Middle frontal gyrus (tissue), 1 donor: ENCODE data around the gene RNASE8.

Experiments
- DNase-seq: peaks from one replicate; pipeline ENCODE4 v3.0.0-alpha.2; 2015; ENCODE audit warnings: low spot score; ENCODE audit errors: extremely low spot score

RNASE8 gene

DNA sequence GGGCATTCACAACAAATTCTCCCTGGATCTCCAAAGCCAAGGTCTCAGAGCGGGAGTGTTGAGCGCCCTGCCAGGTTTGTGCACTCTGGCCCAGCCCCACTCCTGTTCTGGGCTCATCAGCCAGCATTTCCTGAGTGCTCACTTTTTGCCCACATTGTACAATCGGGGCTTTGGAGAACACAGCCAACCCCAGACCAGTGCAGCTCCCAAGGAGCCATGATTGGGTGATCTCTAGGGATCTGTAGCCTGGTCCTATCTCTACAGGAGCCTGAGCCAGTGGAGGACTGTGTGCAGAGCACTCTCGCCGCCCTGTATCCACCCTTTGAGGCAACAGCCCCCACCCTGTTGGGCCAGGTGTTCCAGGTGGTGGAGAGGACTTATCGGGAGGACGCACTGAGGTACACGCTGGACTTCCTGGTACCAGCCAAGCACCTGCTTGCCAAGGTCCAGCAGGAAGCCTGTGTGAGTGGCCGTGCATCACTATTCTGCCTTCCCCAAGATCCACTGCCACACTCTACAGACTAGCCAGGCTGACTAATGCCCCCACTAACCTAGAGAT lies 15.2 kb downstream of the RNASE8 start:
- DNase-seq = no peak

- no peak for DNase-seq
Observed at GRCh38 chr14:21073921-21074320, 16.3 kb downstream of the RNASE8 start.

DNA sequence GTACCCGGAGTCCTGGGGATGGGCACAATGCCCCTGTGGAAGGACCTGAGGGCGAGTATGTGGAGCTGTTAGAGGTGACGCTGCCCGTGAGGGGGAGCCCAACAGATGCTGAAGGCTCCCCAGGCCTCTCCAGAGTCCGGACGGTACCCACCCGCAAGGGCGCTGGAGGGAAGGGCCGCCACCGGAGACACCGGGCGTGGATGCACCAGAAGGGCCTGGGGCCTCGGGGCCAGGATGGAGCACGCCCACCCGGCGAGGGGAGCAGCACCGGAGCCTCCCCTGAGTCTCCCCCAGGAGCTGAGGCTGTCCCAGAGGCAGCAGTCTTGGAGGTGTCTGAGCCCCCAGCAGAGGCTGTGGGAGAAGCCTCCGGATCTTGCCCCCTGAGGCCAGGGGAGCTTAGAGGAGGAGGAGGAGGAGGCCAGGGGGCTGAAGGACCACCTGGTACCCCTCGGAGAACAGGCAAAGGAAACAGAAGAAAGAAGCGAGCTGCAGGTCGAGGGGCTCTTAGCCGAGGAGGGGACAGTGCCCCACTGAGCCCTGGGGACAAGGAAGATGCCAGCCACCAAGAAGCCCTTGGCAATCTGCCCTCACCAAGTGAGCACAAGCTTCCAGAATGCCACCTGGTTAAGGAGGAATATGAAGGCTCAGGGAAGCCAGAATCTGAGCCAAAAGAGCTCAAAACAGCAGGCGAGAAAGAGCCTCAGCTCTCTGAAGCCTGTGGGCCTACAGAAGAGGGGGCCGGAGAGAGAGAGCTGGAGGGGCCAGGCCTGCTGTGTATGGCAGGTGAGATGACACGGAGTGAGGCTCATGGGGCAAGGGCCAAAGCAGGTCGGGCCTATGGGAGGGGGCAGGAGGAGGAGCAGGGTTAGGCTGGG lies 17.0 kb downstream of the RNASE8 start:
- no peak for DNase-seq

DNA sequence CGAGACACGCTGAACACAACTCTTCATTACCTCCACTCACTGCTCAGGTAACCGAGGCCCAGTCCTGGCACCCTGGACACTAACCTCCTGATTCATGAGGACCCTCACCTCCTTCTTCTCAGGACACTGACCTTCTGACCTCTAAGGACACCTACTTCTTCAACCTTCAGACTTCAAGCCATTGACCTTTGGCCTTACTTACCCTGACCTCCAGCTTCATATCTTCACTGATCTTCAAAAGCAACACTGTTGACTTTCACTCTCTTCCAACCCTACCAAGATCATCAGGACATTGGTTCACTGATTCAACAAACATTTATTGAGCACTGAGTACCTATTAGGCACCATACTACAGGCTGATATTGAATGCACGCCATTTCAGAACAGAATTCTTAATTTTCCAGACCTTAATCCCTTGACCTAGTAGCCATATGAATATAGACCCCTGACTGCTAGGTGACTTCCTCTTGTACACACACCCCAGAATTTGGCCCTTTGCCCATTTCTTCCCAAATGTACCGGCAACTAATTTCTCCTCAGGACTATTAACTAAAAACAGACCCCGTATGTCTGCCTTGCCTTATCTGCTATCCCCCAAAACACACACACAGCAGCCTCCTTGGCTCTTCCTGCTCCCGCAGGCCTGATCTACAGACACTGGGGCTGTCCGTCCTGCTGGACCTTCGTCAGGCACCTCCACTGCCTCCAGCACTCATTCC lies 18.3 kb downstream of the RNASE8 start:
- no peak for DNase-seq

GRCh38 chr14:21077672-21078071 lies 20.1 kb downstream of the RNASE8 start:
- no peak for DNase-seq

DNA sequence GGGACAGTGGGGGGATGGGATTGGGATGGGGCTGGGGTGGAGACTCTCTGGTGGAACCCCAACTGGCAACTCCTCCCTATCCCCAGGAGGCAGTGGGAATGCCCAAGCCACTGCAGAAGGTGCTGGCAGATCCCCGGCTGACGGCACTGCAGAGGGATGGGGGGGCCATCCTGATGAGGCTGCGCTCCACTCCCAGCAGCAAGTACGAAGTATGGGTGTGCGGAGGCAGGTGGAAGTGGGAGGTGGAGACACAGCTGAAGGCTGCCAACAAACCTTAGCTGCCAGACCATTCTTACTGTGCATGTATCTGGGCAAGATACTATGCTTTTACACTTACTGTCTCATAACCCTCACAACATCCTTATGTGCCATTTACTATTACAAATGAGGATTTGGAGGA lies 20.7 kb downstream of the RNASE8 start:
- DNase-seq = no peak

DNA sequence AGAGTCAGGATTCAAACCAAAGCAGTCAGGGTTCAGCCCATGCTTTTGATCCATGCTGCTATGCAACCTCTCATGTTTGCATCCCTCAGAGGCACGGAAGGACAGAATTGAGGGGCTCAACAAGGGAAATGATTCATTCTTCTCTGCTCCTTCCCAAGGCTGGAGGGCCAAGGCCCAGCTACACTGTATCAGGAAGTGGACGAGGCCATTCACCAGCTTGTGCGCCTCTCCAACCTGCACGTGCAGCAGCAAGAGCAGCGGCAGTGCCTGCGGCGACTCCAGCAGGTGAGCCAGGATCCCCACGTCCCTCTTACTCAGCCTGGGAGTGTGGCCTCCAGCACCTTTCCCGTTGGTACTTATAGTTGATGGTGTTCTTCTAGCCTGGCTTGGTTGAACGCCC lies 21.1 kb downstream of the RNASE8 start:
- no peak for DNase-seq

GRCh38 chr14:21081521-21082142 lies 24.0 kb downstream of the RNASE8 start:
- DNase-seq = no peak

DNA sequence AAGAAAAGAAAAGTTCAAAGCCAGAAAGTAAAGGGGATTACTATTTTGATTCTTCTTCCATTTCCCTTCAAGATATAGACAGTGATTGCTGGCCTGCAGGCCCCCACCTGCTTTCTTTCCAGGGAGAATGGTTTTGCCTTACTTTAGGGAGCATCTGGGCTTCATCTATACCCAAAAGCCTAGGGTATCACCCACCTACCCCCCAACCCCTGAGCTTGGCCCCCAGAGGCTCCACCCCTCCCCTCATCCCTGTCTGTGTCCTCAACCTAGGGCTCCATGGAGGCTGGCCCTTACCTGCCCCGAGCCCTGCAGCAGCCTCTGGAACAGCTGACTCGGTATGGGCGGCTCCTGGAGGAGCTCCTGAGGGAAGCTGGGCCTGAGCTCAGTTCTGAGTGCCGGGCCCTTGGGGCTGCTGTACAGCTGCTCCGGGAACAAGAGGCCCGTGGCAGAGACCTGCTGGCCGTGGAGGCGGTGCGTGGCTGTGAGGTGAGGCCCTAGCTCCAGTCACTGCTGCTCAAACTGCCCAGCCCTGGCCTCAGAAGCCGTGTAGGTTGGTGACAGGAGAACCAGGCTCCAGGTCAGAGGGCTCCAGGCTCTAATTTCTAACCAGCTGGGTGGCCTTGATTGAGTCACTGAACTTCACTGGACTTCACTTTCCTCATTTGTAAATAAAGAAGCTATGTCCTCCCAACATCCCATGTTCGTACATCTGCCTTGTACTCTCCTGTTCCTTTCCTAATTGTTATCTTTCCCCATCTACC lies 26.1 kb downstream of the RNASE8 start:
- no peak for DNase-seq

GRCh38 chr14:21084396-21084795 lies 26.8 kb downstream of the RNASE8 start:
- no peak for DNase-seq

DNA sequence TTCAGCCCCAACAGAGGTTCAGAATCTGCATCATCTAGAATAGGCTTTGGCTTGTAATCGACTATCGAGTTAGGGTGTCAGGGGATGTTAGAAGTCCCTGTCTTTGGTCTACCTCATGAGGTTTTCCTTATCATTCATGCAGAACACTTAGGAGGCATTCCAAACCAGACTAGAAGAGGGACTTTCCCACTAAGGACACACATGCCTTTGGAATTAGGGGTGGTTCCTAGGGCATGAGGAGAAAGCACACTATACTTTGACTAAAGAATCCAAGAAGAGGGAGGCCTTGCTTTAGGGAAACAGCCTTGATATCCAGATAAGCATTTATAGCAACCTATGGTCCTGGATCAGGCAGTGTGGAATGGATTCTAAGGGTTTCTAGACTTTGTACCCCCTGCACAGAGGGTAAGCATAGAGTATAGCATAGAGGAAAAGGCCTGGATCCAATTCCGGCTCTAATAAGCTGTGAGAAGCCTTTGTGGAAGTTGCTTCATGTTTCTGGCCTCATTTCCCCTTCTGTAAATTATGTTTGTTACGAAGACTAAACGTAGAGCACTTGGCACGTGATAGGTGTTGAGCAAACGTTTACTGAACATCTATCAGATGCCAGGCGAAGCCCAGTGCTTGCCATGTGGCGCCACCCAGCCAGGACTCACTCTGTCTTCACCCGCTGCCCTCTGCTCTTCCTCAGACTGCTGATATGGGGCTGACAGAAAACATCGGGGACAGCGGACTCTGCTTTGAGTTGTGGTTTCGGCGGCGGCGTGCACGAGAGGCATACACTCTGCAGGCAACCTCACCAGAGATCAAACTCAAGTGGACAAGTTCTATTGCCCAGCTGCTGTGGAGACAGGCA lies 27.6 kb downstream of the RNASE8 start:
- DNase-seq = no peak

- no peak for DNase-seq
Observed at GRCh38 chr14:21086908-21087293, 29.3 kb downstream of the RNASE8 start.

GRCh38 chr14:21087294-21088091 lies 29.9 kb downstream of the RNASE8 start:
- peak; percentile 73 for DNase-seq

DNA sequence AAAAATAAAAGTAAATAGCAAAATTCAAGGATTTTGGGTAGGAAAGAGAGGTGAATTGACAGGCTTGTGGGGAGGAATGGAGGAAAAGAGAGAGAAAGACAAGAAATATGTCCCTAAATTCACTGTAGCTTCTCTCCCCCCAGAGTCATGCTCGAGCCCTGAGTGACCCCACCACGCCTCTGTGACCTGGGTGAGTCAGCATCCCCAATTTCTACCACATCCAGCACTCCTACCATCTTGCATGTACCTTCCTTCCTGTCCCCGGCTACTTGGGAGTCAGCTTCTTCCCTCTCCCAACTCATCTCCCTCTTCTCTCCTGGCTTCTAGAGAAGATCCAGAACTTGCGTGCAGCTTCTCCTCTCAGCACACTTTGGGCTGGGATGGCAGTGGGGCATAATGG lies 31.1 kb downstream of the RNASE8 start:
- DNase-seq = no peak

DNA sequence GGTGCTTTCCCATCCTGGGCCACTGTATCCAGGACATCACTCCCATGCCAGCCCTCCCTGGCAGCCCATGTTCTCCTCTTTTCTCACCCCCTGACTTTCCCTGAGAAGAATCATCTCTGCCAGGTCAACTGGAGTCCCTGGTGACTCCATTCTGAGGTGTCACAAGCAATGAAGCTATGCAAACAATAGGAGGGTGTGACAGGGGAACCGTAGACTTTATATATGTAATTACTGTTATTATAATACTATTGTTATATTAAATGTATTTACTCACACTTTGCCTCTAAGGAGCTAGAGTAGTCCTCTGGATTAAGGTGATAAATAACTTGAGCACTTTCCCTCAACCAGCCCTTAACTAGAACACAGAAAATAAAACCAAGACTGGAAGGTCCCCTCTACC lies 31.6 kb downstream of the RNASE8 start:
- no peak for DNase-seq

DNA sequence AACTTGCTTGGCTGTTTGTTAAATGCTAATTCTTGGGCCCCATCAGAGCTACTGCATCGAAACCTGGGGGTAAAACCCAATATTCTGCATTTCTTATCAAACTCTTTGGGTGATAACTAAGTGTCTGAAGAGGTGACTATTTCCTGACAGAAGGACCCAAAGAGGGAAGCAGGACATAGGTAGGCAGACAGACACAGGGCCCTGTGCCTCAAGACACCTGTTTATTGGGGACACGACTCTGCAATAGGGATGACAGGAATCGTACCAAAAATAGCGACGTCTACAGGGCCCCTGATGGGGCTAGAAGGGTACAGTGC lies 32.2 kb downstream of the RNASE8 start:
- DNase-seq = no peak

GRCh38 chr14:21090194-21090939 lies 32.7 kb downstream of the RNASE8 start:
- no peak for DNase-seq

- no peak for DNase-seq
Observed at GRCh38 chr14:21090940-21091663, 33.5 kb downstream of the RNASE8 start.
